Muscle of leg (tissue), 11 donors: ENCODE measurements around the gene EMSY. TPM values are rescaled to one million over a fixed set of nuclear protein-coding genes. Genes with fewer than 3 reads are reported as not detected.
"Not testable (repeated sequence)": the region's sequence is repeated elsewhere in the genome, so short reads cannot be mapped to it uniquely, and the experiment has no call there.

Source experiments
- DNase-seq: peaks from one replicate; pipeline ENCODE4 v3.0.0; 2013
- H3K27ac ChIP-seq: one replicate; pipeline ENCODE4 v1.5.1; 2013; ENCODE audit warnings: mild to moderate bottlenecking, low read length, control low read depth
- H3K27me3 ChIP-seq: one replicate; pipeline ENCODE4 v1.6.1; 2013; ENCODE audit warnings: low read length; ENCODE audit not compliant: control insufficient read depth, insufficient read depth
- H3K36me3 ChIP-seq: one replicate; pipeline ENCODE4 v1.6.1; 2013; ENCODE audit warnings: low read length; ENCODE audit not compliant: control insufficient read depth, insufficient read depth
- H3K4me1 ChIP-seq: one replicate; pipeline ENCODE4 v1.6.1; 2013; ENCODE audit warnings: low read length; ENCODE audit not compliant: control insufficient read depth, insufficient read depth
- H3K4me3 ChIP-seq: one replicate; pipeline ENCODE4 v1.5.1; 2013; ENCODE audit warnings: low read length, control low read depth
- H3K9me3 ChIP-seq: replicated peaks from 2 replicates; pipeline ENCODE4 v1.6.1; 2013; ENCODE audit warnings: low read depth, low read length; ENCODE audit not compliant: control insufficient read depth
- WGBS: methylation state at CpG from one replicate; pipeline ENCODE4 v1.1.5; 2013; ENCODE audit warnings: missing lambda C conversion rate; ENCODE audit not compliant: insufficient coverage; 5-methylcytosine and 5-hydroxymethylcytosine counted together
- polyA plus RNA-seq, 8 donors: library from polyadenylated mRNA; unstranded; fragments of 120-200 nt; gene quantifications; one replicate each; pipeline versions ENCODE4 v1.2.1 to v1.2.3, GENCODE V29; 2013; ENCODE audit warnings: inconsistent platforms in 1 of 8, low replicate concordance in 1 of 8; ENCODE audit not compliant: insufficient read length in 8 of 8, insufficient read depth in 1 of 8
- total RNA-seq: library from RNA; stranded (reverse); fragments of 120-200 nt; gene quantifications from one replicate; pipeline ENCODE4 v1.2.4, GENCODE V29; 2013

EMSY gene
- total and polyA plus RNA-seq, 9 donors = 12.5 to 16.7 (median 13.6) TPM

GRCh38 chr11:76589964-76590950 lies 145.4 kb downstream of the EMSY start:
- no peak for DNase-seq
- peaks cover 2% of the 10 kb centered on the region for H3K9me3 ChIP-seq
- no peaks in the 10 kb centered on the region for H3K36me3 ChIP-seq
- no peaks in the 10 kb centered on the region for H3K27me3 ChIP-seq
- H3K27ac ChIP-seq = no peak overlapping the region
- H3K4me3 ChIP-seq = no peak overlapping the region
- peaks cover 19% of the 10 kb centered on the region for H3K4me1 ChIP-seq
- WGBS = 71% methylated on average over 7 of the region's 9 CpGs

DNA sequence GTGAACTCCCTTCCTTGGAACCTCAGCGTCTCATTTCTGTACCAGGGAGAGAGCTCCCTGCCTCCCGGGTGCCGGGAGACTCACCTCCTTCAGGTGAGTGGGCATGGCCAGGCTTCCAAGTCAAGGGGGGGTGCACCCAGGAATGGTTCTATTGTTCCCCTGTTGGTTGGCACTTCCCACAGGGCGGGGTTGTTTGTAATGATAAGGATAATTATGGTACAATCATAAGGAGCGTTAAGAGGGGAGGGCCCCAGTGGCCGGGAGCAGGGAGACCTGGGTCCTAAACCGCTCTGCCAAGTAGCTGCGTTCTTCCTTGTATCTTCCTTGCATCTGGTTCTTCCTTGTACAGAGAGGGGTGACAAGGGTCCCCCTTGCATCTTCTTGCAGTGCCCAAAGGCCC lies 146.6 kb downstream of the EMSY start:
- H3K4me3 ChIP-seq = no peak overlapping the region

DNA sequence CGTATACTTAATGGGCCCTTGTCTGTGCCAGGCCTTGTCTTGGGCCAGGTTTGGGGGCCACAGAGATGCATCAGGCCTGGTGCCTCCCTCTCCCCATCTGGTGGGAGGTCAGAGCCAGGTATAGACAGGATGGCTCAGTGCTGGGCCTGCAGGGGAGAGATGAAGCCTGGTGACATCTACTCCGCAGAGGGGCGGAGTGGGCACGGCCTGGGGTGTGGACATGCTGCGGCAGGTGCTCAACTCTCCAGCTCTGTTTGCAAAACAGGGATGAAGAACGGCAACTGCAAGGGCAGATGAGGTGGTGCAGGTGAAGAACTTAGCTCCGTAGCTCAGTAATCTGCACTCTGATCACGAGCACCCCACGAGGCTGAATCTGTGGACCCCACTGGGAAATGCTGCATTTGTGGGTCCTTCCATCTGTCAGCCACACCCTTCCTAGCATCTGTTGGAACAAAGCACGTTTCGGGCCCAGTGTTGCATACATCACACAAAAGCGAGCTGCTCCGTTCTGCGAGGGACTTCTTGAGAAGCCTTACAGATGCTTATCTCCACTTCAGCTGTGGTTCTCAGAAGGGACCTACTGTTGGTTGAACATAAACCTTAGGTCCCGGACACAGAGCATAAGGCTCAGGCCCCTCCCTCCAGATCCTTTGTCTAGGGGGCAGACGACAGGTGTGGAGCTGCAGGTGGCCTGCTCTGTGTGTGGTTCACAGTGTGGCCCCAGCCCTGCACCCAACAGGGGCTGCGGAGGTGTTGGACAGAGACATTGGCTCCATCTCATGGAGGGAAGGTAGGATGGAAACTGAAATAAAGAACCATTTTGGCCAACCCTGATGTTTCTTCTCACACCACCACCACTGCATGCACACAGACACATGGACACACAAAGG lies 147.5 kb downstream of the EMSY start:
- DNase-seq = no peak
- 84% methylated on average over 16 of the region's 17 CpGs for WGBS
- no peak overlapping the region for H3K4me3 ChIP-seq

More for the DNA sequence above, 146.6 kb downstream of the EMSY start:
- Histone ChIP-seq H3K27ac (no peak overlapping the region), H3K27me3 (no peaks in the 10 kb centered on the region), H3K36me3 (no peaks in the 10 kb centered on the region), H3K9me3 (peaks cover under 1% of the 10 kb centered on the region), H3K4me1 (peaks cover 19% of the 10 kb centered on the region)
- DNase-seq = no peak
- 87% methylated on average over 3 of the region's 8 CpGs for WGBS

GRCh38 chr11:76592961-76593360 lies 148.1 kb downstream of the EMSY start:
- no peaks in the 10 kb centered on the region for H3K36me3 ChIP-seq
- DNase-seq = no peak
- no peak overlapping the region for H3K4me3 ChIP-seq
- WGBS = no CpG with 5 or more reads among the region's 3 CpGs
- no peaks in the 10 kb centered on the region for H3K27me3 ChIP-seq
- peaks cover 19% of the 10 kb centered on the region for H3K4me1 ChIP-seq
- H3K9me3 ChIP-seq = no peaks in the 10 kb centered on the region
- no peak overlapping the region for H3K27ac ChIP-seq

More for the DNA sequence above, 147.5 kb downstream of the EMSY start:
- Histone ChIP-seq H3K27ac (no peak overlapping the region), H3K27me3 (no peaks in the 10 kb centered on the region), H3K36me3 (no peaks in the 10 kb centered on the region), H3K4me1 (peaks cover 19% of the 10 kb centered on the region), H3K9me3 (no peaks in the 10 kb centered on the region)

GRCh38 chr11:76595091-76595490 lies 150.3 kb downstream of the EMSY start:
- H3K27me3 ChIP-seq, H3K36me3 ChIP-seq, DNase-seq, H3K9me3 ChIP-seq, H3K4me1 ChIP-seq, H3K27ac ChIP-seq, H3K4me3 ChIP-seq: not testable (repeated sequence)
- WGBS = no CpG with 5 or more reads among the region's 4 CpGs

DNA sequence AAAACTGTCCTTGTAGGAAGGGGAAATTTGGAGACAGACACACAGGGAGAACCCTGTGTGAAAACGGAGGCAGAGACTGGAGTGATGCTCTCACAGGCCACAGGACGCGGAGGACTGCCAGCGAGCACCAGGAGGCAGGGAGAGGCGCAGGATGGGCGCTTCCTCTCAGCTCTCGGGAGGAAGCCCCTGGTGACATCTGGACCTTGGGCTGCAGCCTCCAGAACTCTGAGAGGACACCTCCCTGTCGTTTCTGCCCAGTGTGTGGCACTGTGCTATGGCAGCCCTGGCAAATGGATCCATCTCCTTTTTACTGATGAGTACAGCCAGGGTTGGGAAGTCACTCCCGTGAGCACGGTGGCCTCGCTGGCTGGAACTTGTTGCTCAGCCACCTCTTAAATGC lies 151.8 kb downstream of the EMSY start:
- Histone ChIP-seq H3K4me3 (no peak overlapping the region), H3K4me1 (peaks cover 10% of the 10 kb centered on the region), H3K9me3 (no peaks in the 10 kb centered on the region), H3K27ac (no peak overlapping the region), H3K27me3 (no peaks in the 10 kb centered on the region), H3K36me3 (no peaks in the 10 kb centered on the region)
- no peak for DNase-seq
- WGBS = 58% methylated on average over 11 of the region's 11 CpGs

GRCh38 chr11:76597533-76598425 lies 153.0 kb downstream of the EMSY start:
- Histone ChIP-seq H3K4me1 (peaks cover 17% of the 10 kb centered on the region), H3K4me3 (no peak overlapping the region), H3K9me3 (no peaks in the 10 kb centered on the region), H3K27me3 (no peaks in the 10 kb centered on the region), H3K27ac (no peak overlapping the region), H3K36me3 (no peaks in the 10 kb centered on the region)
- no peak for DNase-seq
- 86% methylated on average over 9 of the region's 12 CpGs for WGBS

GRCh38 chr11:76598426-76598839 lies 153.6 kb downstream of the EMSY start:
- Histone ChIP-seq H3K27ac (no peak overlapping the region), H3K4me3 (no peak overlapping the region), H3K27me3 (no peaks in the 10 kb centered on the region), H3K9me3 (no peaks in the 10 kb centered on the region), H3K36me3 (no peaks in the 10 kb centered on the region), H3K4me1 (peaks cover 23% of the 10 kb centered on the region)
- no CpG with 5 or more reads among the region's 6 CpGs for WGBS
- no peak for DNase-seq

DNA sequence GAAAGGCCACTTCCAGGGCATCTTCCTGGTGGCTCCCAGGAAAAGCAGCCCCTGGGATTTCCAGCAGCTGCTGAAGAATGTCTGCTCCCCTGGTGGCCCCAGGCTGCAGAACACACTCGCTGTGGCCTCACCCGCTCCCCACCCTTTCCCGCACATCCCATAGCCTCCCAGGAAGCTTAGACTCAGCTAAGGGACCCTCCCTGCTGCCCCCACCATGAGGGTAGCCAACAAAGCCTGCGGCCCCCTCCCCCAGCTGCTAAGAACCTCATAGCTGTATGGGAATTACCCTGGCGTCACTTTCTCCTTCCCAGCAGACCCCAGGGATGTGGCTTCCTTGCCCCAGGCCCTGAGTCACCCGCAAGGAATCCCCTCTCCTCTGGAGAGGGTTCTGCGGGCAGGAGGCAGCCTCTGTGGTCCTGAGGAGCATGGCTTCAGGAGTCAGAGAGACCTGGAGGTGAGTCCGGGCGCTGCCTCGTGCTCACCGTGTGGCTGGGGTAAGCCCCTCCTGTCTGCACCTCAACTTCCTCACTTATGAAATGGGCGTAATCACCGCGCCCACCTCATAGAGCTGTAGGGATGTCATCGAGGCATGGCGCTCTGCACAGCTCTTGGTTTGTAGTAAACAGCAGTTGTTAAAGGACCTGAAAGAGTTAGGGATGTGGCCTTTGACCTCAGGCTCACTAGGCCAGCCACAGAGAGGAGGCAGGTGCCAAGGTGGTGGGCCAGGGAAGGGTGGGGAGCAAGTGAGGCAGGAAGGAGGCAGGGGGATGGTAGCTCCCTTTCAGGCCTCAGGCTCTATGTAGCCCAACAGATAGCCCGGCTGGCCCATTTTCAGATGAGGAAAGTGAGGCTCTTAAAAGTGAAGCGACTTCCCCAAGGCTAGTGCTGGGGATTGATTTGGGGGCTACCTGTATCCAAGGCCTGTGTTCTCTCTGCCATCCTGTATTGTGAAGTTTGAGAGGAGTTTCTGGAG lies 154.5 kb downstream of the EMSY start:
- 74% methylated on average over 13 of the region's 18 CpGs for WGBS
- H3K9me3 ChIP-seq = no peaks in the 10 kb centered on the region
- no peak overlapping the region for H3K27ac ChIP-seq
- DNase-seq = no peak
- H3K27me3 ChIP-seq = no peaks in the 10 kb centered on the region
- no peaks in the 10 kb centered on the region for H3K36me3 ChIP-seq
- no peak overlapping the region for H3K4me3 ChIP-seq
- H3K4me1 ChIP-seq = peaks cover 30% of the 10 kb centered on the region
